ENCODE data around the gene ANKS1B. TPM values are rescaled to one million over a fixed set of nuclear protein-coding genes. Genes with fewer than 3 reads are reported as not detected.

The ANKS1B gene
- total and polyA plus RNA-seq, 2 of the 4 experiments (the other 2 are of a cell fraction) = 0.17 to 0.18 TPM

DNA sequence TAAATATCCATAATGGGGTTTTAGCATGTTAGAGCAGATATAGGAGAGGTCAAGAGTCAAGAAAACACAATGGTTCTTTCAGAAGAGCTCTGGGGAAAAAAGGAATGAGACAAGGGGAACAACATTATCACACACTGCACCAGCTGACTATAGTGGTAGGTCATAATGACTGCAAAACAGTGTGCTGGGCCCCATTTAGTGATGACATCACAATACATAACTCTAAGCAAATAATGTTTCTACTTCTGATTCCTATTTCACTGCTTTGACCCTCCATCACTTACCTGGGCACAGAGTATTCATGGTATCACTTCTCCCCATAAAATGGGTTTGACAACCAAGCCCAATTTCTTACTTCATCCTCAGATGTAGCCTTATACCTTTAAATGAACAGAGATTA is 275.1 kb downstream of the ANKS1B start:
- Histone ChIP-seq H4K5ac (ENCODE audit: low read depth, low read length) (no peak overlapping the region), H2BK5ac (ENCODE audit: low read depth, low read length, poor library complexity, severe bottlenecking) (no peak overlapping the region), H3K9me1 (ENCODE audit: insufficient read depth, low read length) (no peaks in the 10 kb centered on the region), H3K79me1 (ENCODE audit: low read depth in 1 of 2, low read length in 2 of 2) (no peaks in the 10 kb centered on the region), H3K4me1 (ENCODE audit: control insufficient read depth, insufficient read depth, low read length) (no peaks in the 10 kb centered on the region), H3K4me2 (ENCODE audit: low read depth, low read length) (no peak overlapping the region), H2AFZ (replicated peaks; ENCODE audit: low read length, poor library complexity) (no peak overlapping the region), H4K91ac (ENCODE audit: insufficient read depth, low read depth, low read length) (no peak overlapping the region), H3K36me3 (ENCODE audit: control insufficient read depth, insufficient read depth, low read length) (no peaks in the 10 kb centered on the region), H3K4me3 (ENCODE audit: insufficient read depth, low read depth, low read length) (no peak overlapping the region), H4K8ac (ENCODE audit: low read depth in 2 of 2, low read length in 2 of 2) (no peak overlapping the region), H3K27ac (ENCODE audit: insufficient read depth, low read length) (no peak overlapping the region), H3K9ac (ENCODE audit: low read depth, low read length) (no peak overlapping the region), H2BK15ac (ENCODE audit: low read depth, low read length) (no peak overlapping the region), H3K9me3 (ENCODE audit: control insufficient read depth, insufficient read depth, low read length) (peaks cover 5% of the 10 kb centered on the region; the same call in 1 of the 2 replicates), H2AK9ac (replicated peaks; ENCODE audit: low read depth, low read length, poor library complexity) (no peak overlapping the region), H4K20me1 (ENCODE audit: insufficient read depth, low read length) (no peaks in the 10 kb centered on the region), H3K18ac (ENCODE audit: low read depth, low read length) (no peak overlapping the region), H3K27me3 (ENCODE audit: control insufficient read depth, insufficient read depth, low read length) (no peaks in the 10 kb centered on the region), H3K56ac (ENCODE audit: extremely low read depth, insufficient read depth, low read length) (no peak overlapping the region), H3K14ac (replicated peaks; ENCODE audit: low read depth, low read length) (no peak overlapping the region), H2BK120ac (ENCODE audit: low read depth, low read length) (no peak overlapping the region), H2BK20ac (ENCODE audit: low read depth, low read length) (no peak overlapping the region), H2AK5ac (ENCODE audit: low read depth, low read length) (no peak overlapping the region), H3K23ac (ENCODE audit: low read depth, low read length) (no peak overlapping the region), H3K4ac (ENCODE audit: low read depth, low read length) (no peak overlapping the region)
- TF ChIP-seq RAD21 (IDR thresholded peaks at IDR 0.05; ENCODE audit: low read length) (no peak), RCOR1 (IDR thresholded peaks at IDR 0.05; ENCODE audit: insufficient replicate concordance, low read length) (no peak), BHLHE40 (IDR thresholded peaks at IDR 0.05; ENCODE audit: low read depth, low read length) (no peak)
- no TSS peak for BruUV-seq (replicated peaks)
- dilution Hi-C loops (cut with HindIII; ENCODE audit: low sequenced_read_pairs, unreplicated experiment) (no loop called here), in situ Hi-C loops (cut with MboI; ENCODE audit: low sequenced_read_pairs) (no loop called here), intact Hi-C loops (cut with micrococcal nuclease) (no loop called here)
- ChIA-PET POLR2A (ENCODE audit: unreplicated experiment) (no interaction called here), CTCF (interaction anchor here (0.7 kb wide), 1 partner anchor 152 kb away, joined by 3 read pairs; no protein-coding TSS in a partner anchor)
- ATAC-seq (ENCODE audit: low read depth) (no peak), DNase-seq (no peak)

Data from IMR-90 (cell line).